Fibroblast of upper back skin (primary cell): ENCODE results near the gene C1orf116.

Source experiments
- DNase-seq: peaks from one replicate; pipeline ENCODE4 v3.0.0-alpha.2; 2013

The C1orf116 gene

GRCh38 chr1:207032528-207033017 is at the start of gene C1orf116:
Gene C1orf116, minus strand, starts transcription at chr1:207032756. Its CDS starts 5,158 bp downstream, at chr1:207027598.
- no peak for DNase-seq

- DNase-seq = no peak
These were observed 49.2 kb upstream of the C1orf116 start for GRCh38 chr1:207081806-207082205.

GRCh38 chr1:207081088-207081487 is 48.5 kb upstream of the C1orf116 start:
- no peak for DNase-seq

- DNase-seq = no peak
These were observed 47.2 kb upstream of the C1orf116 start for GRCh38 chr1:207079706-207080241.

- no peak for DNase-seq
These were observed 46.1 kb upstream of the C1orf116 start for GRCh38 chr1:207078578-207079132.

- peak; percentile 73 for DNase-seq
These were observed 45.2 kb upstream of the C1orf116 start for GRCh38 chr1:207077470-207078377.

- DNase-seq = no peak
These were observed 44.5 kb upstream of the C1orf116 start for GRCh38 chr1:207077012-207077411.

GRCh38 chr1:207076181-207076955 is 43.8 kb upstream of the C1orf116 start:
- DNase-seq = peak; percentile 18

- peak; percentile 33 for DNase-seq
These were observed 41.6 kb upstream of the C1orf116 start for GRCh38 chr1:207073906-207074820.

- DNase-seq = no peak
These were observed 39.7 kb upstream of the C1orf116 start for GRCh38 chr1:207072233-207072632.

- no peak for DNase-seq
These were observed 38.9 kb upstream of the C1orf116 start for GRCh38 chr1:207071426-207071825.

- DNase-seq = no peak
These were observed 38.3 kb upstream of the C1orf116 start for GRCh38 chr1:207070811-207071210.

- DNase-seq = no peak
These were observed 37.4 kb upstream of the C1orf116 start for GRCh38 chr1:207069858-207070506.

GRCh38 chr1:207069061-207069460 is 36.5 kb upstream of the C1orf116 start:
- no peak for DNase-seq

GRCh38 chr1:207067665-207068064 is 35.1 kb upstream of the C1orf116 start:
- DNase-seq = no peak

- DNase-seq = no peak
These were observed 34.6 kb upstream of the C1orf116 start for GRCh38 chr1:207067185-207067584.

- no peak for DNase-seq
These were observed 32.0 kb upstream of the C1orf116 start for GRCh38 chr1:207064561-207064960.

GRCh38 chr1:207063014-207063413 is 30.5 kb upstream of the C1orf116 start:
- no peak for DNase-seq

GRCh38 chr1:207062058-207062457 is 29.5 kb upstream of the C1orf116 start:
- DNase-seq = no peak

GRCh38 chr1:207060596-207060995 is 28.0 kb upstream of the C1orf116 start:
- DNase-seq = no peak

- DNase-seq = no peak
These were observed 27.3 kb upstream of the C1orf116 start for GRCh38 chr1:207059881-207060280.
